B cell (primary cell): ENCODE data around the gene WWC2. TPM values are rescaled to one million over a fixed set of nuclear protein-coding genes. Genes with fewer than 3 reads are reported as not detected.

Experiments
- ATAC-seq: fragments of 200-7000 bp; cut with Tn5 transposase; one replicate; pipeline ENCODE4 v1.10.0; 2021; ENCODE audit warnings: low read depth, mild to moderate bottlenecking, moderate number of reproducible peaks, moderate library complexity
- CTCF ChIA-PET: fragments of 350-600 bp; sonication (Branson Sonifier 250); formaldehyde crosslinking; loops from one replicate; lab custom pipeline; 2021; ENCODE audit warnings: antibody characterized with exemption, inconsistent platforms; lab: Charles Lee
- POLR2A ChIA-PET: fragments of 350-600 bp; sonication (Branson Sonifier 250); formaldehyde crosslinking; loops from one replicate; lab custom pipeline; 2021; ENCODE audit warnings: antibody characterized with exemption; lab: Charles Lee
- DNase-seq: peaks from one replicate; pipeline ENCODE4 v3.0.0; 2013
- H2AFZ ChIP-seq: 2 replicates; pipeline ENCODE4 v1.6.1; 2012; ENCODE audit warnings: mild to moderate bottlenecking, low read depth, low read length; ENCODE audit not compliant: insufficient read depth, poor library complexity, severe bottlenecking
- H3K27ac ChIP-seq, 2 donors: 1 replicate in 1 of 2; 2 replicates in 1 of 2; pipeline ENCODE4 v1.5.1; 2012 to 2013; ENCODE audit warnings: low read length in 2 of 2, mild to moderate bottlenecking in 2 of 2, moderate library complexity in 1 of 2
- H3K27me3 ChIP-seq, 4 experiments: fragments of 200-600 bp in 1 of 4; sonication (generic) in 1 of 4; replicated peaks in 1 of 4; 1 replicate in 2 of 4; 2 replicates in 2 of 4; pipeline versions ENCODE4 v1.6.1 to v1.7.0; 2013 to 2016; ENCODE audit warnings: low read length in 3 of 4, mild to moderate bottlenecking in 2 of 4, mixed read lengths in 1 of 4, moderate library complexity in 1 of 4; ENCODE audit not compliant: insufficient read depth in 4 of 4, control insufficient read depth in 3 of 4; ENCODE audit errors: control extremely low read depth in 1 of 4
- H3K36me3 ChIP-seq, 2 experiments: replicated peaks in 1 of 2; 1 replicate in 1 of 2; 2 replicates in 1 of 2; pipeline versions ENCODE4 v1.6.1 to v1.7.1; 2013; ENCODE audit warnings: low read length in 1 of 2; ENCODE audit not compliant: insufficient read depth in 2 of 2, control insufficient read depth in 1 of 2; ENCODE audit errors: control extremely low read depth in 1 of 2, extremely low read depth in 1 of 2
- H3K4me1 ChIP-seq, 2 donors: fragments of 200-600 bp in 1 of 2; sonication (generic) in 1 of 2; 1 replicate in 1 of 2; 2 replicates in 1 of 2; pipeline versions ENCODE4 v1.5.1 to v1.6.1; 2013 to 2017; ENCODE audit warnings: low read length in 2 of 2; ENCODE audit not compliant: control insufficient read depth in 2 of 2, insufficient read depth in 2 of 2
- H3K4me2 ChIP-seq: replicated peaks from 2 replicates; pipeline ENCODE3; 2012; ENCODE audit warnings: mild to moderate bottlenecking, low read depth, low read length; ENCODE audit not compliant: poor library complexity, severe bottlenecking
- H3K4me3 ChIP-seq, 5 experiments: fragments of 200-600 bp in 1 of 5; sonication (generic) in 1 of 5; 1 replicate in 3 of 5; 2 replicates in 2 of 5; pipeline versions ENCODE4 v1.5.1 to v1.7.0; 2011 to 2016; ENCODE audit warnings: low read length in 4 of 5, mild to moderate bottlenecking in 4 of 5, low read depth in 2 of 5, control low read depth in 1 of 5, moderate library complexity in 1 of 5; ENCODE audit not compliant: insufficient read depth in 1 of 5; ENCODE audit errors: control extremely low read depth in 1 of 5, extremely low read depth in 1 of 5
- H3K79me2 ChIP-seq: fragments of 200-600 bp; sonication (generic); one replicate; pipeline ENCODE4 v1.6.0; 2016; ENCODE audit warnings: low read length; ENCODE audit not compliant: control insufficient read depth, insufficient read depth
- H3K9ac ChIP-seq: fragments of 200-600 bp; sonication (generic); 2 replicates; pipeline ENCODE4 v1.6.1; 2017; ENCODE audit warnings: mild to moderate bottlenecking, low read length, moderate library complexity
- H3K9me3 ChIP-seq, 3 donors: one replicate each; pipeline versions ENCODE4 v1.6.1 to v1.7.1; 2013; ENCODE audit warnings: low read length in 2 of 3; ENCODE audit not compliant: control insufficient read depth in 2 of 3, insufficient read depth in 1 of 3; ENCODE audit errors: control extremely low read depth in 1 of 3
- H4K20me1 ChIP-seq: 2 replicates; pipeline ENCODE4 v1.6.0; 2012; ENCODE audit warnings: mild to moderate bottlenecking, low read length; ENCODE audit not compliant: insufficient read depth, control insufficient read depth, poor library complexity, severe bottlenecking
- H3K27ac Mint-ChIP-seq: one replicate; pipeline ENCODE4 v1.8.0; 2021; ENCODE audit warnings: mixed read lengths
- H3K27me3 Mint-ChIP-seq: one replicate; pipeline ENCODE4 v1.8.0; 2021; ENCODE audit warnings: mixed read lengths
- H3K4me1 Mint-ChIP-seq: one replicate; pipeline ENCODE4 v1.8.0; 2021; ENCODE audit warnings: mixed read lengths
- H3K4me3 Mint-ChIP-seq: one replicate; pipeline ENCODE4 v1.8.0; 2021; ENCODE audit warnings: mixed read lengths
- H3K9me3 Mint-ChIP-seq: one replicate; pipeline ENCODE4 v1.8.0; 2022; ENCODE audit warnings: mixed read lengths; ENCODE audit not compliant: insufficient read depth
- EZH2 ChIP-seq: IDR thresholded peaks from 2 replicates; pipeline ENCODE4 v1.6.1; 2012; ENCODE audit warnings: borderline replicate concordance, low read depth, mild to moderate bottlenecking, moderate library complexity, low read length; ENCODE audit not compliant: insufficient read depth, poor library complexity, severe bottlenecking
- WGBS: methylation state at CpG from one replicate; pipeline ENCODE4 v1.1.5; 2013; ENCODE audit warnings: missing lambda C conversion rate; ENCODE audit not compliant: insufficient coverage; 5-methylcytosine and 5-hydroxymethylcytosine counted together
- intact Hi-C: fragments of 100-400 bp; cut with micrococcal nuclease; formaldehyde crosslinking; loops from one replicate; pipeline ENCODE4 v1.10.0; 2022
- polyA plus RNA-seq: library from polyadenylated mRNA; depleted of rRNA; stranded (reverse); fragments of >200 nt; gene quantifications from 2 replicates; pipeline ENCODE4 v1.2.3, GENCODE V29; 2012
- total RNA-seq, 2 donors: library from RNA; stranded (reverse); fragments of 120-200 nt in 1 of 2; gene quantifications; 1 replicate in 1 of 2; 2 replicates in 1 of 2; pipeline versions ENCODE4 v1.2.3 to v1.2.4, GENCODE V29; 2013 to 2022
- TF ChIP-seq, protein P1 (sequence below): fragments of 200-600 bp; IDR thresholded peaks from one replicate; pipeline ENCODE4 v1.8.0; 2022; ENCODE audit warnings: antibody characterized with exemption, mild to moderate bottlenecking

Gene WWC2
- total and polyA plus RNA-seq, 2 donors (not counting 1 experiment from before 2014, with no cell fraction given), result 0.07 to 0.32 TPM

DNA sequence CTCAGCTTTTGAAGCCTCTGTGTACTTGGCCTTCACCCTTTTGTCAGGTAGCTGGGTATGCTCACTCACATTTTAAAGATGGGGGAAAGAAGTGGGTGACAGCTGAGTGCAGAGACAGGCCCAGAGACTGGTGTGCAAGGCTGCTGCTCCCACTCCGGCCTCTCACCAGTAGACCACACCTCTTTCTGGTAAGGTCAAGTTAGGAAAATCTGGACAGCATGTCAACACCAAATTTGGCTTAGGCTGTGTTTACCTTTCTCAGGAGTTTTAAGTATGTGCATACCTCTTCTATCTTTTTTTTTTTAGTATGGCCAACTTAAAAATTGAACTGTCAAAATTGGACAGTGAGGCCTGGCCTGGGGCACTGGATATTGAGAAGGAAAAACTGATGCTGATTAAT lies 154.4 kb downstream of the WWC2 start:
- Histone ChIP-seq H3K9ac (no peak overlapping the region), H3K4me2 (no peak overlapping the region), H2AFZ (no peak overlapping the region), H3K4me3 (no peak overlapping the region), H3K27me3 (no peaks in the 10 kb centered on the region), H3K9me3 (no peaks in the 10 kb centered on the region), H4K20me1 (no peaks in the 10 kb centered on the region), H3K79me2 (no peaks in the 10 kb centered on the region), H3K36me3 (no peaks in the 10 kb centered on the region), H3K4me1 (no peaks in the 10 kb centered on the region), H3K27ac (no peak overlapping the region)
- intact Hi-C loops, result no loop called here
- TF ChIP-seq, protein P1, sequence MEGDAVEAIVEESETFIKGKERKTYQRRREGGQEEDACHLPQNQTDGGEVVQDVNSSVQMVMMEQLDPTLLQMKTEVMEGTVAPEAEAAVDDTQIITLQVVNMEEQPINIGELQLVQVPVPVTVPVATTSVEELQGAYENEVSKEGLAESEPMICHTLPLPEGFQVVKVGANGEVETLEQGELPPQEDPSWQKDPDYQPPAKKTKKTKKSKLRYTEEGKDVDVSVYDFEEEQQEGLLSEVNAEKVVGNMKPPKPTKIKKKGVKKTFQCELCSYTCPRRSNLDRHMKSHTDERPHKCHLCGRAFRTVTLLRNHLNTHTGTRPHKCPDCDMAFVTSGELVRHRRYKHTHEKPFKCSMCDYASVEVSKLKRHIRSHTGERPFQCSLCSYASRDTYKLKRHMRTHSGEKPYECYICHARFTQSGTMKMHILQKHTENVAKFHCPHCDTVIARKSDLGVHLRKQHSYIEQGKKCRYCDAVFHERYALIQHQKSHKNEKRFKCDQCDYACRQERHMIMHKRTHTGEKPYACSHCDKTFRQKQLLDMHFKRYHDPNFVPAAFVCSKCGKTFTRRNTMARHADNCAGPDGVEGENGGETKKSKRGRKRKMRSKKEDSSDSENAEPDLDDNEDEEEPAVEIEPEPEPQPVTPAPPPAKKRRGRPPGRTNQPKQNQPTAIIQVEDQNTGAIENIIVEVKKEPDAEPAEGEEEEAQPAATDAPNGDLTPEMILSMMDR, result no peak
- TF ChIP-seq EZH2, result no peak
- ATAC-seq (no peak), DNase-seq (no peak)
- CTCF ChIA-PET, result interaction anchor here (0.7 kb wide), 1 partner anchor 180 kb away, joined by 3 read pairs; no protein-coding TSS in a partner anchor
- WGBS, result no CpG with 5 or more reads among the region's 1 CpG
- no peaks in the 10 kb centered on the region for H3K9me3 Mint-ChIP-seq
- H3K4me3 Mint-ChIP-seq, result no peak overlapping the region
- POLR2A ChIA-PET, result no interaction called here
- no peaks in the 10 kb centered on the region for H3K4me1 Mint-ChIP-seq
- H3K27ac Mint-ChIP-seq, result no peak overlapping the region
- no peaks in the 10 kb centered on the region for H3K27me3 Mint-ChIP-seq

- Mint-ChIP-seq H3K9me3 (no peaks in the 10 kb centered on the region), H3K4me3 (no peak overlapping the region), H3K4me1 (no peaks in the 10 kb centered on the region), H3K27me3 (no peaks in the 10 kb centered on the region), H3K27ac (no peak overlapping the region)
- Histone ChIP-seq H3K27me3 (no peaks in the 10 kb centered on the region), H3K79me2 (no peaks in the 10 kb centered on the region), H3K27ac (no peak overlapping the region), H3K36me3 (no peaks in the 10 kb centered on the region), H2AFZ (no peak overlapping the region), H3K4me2 (no peak overlapping the region), H3K9me3 (no peaks in the 10 kb centered on the region), H4K20me1 (no peaks in the 10 kb centered on the region), H3K4me1 (no peaks in the 10 kb centered on the region), H3K4me3 (no peak overlapping the region), H3K9ac (no peak overlapping the region)
- DNase-seq (no peak), ATAC-seq (no peak)
- TF ChIP-seq, protein P1, result no peak
- no peak for TF ChIP-seq EZH2
- ChIA-PET POLR2A (no interaction called here), CTCF (interaction anchor here (0.7 kb wide), 1 partner anchor 181 kb away, joined by 3 read pairs; no protein-coding TSS in a partner anchor)
- WGBS, result 100% methylated on average over 1 of the region's 6 CpGs
- intact Hi-C loops, result no loop called here
These were observed 155.1 kb downstream of the WWC2 start for GRCh38 chr4:183254162-183254561.
